GM19023 (cell line): ENCODE measurements around the gene EXOSC7.
A peak's percentile ranks its signal among the peaks of the same experiment; 100 is the strongest.
"Not testable (repeated sequence)": the region's sequence is repeated elsewhere in the genome, so short reads cannot be mapped to it uniquely, and the experiment has no call there.

Experiments used
- ATAC-seq: cut with Tn5 transposase; IDR thresholded peaks from one replicate; pipeline ENCODE4 v1.9.1; 2021; ENCODE audit warnings: mild to moderate bottlenecking, moderate library complexity; ENCODE audit not compliant: unreplicated experiment

Gene EXOSC7

GRCh38 chr3:44976002-44976815 lies at the start of gene EXOSC7, which contains the start of gene ZDHHC3:
Gene EXOSC7 (plus strand): TSS chr3:44976244. CDS start chr3:44976278, 34 bp downstream.
Gene ZDHHC3 (minus strand): TSS chr3:44976174. CDS start chr3:44959436, 16,738 bp downstream.
- ATAC-seq, result peak; percentile 84

GRCh38 chr3:44926921-44927320 lies 49.1 kb upstream of the EXOSC7 start:
- no peak for ATAC-seq

GRCh38 chr3:44927371-44927770 lies 48.7 kb upstream of the EXOSC7 start:
- no peak for ATAC-seq

GRCh38 chr3:44929782-44930181 lies 46.3 kb upstream of the EXOSC7 start:
- no peak for ATAC-seq

GRCh38 chr3:44930911-44931310 lies 45.1 kb upstream of the EXOSC7 start:
- no peak for ATAC-seq

GRCh38 chr3:44931791-44932190 lies 44.3 kb upstream of the EXOSC7 start:
- ATAC-seq, result no peak

GRCh38 chr3:44932271-44932670 lies 43.8 kb upstream of the EXOSC7 start:
- ATAC-seq, result no peak

- ATAC-seq, result no peak
These were observed 42.8 kb upstream of the EXOSC7 start for GRCh38 chr3:44932986-44933944.

- ATAC-seq, result no peak
These were observed 36.4 kb upstream of the EXOSC7 start for GRCh38 chr3:44939581-44940036.

- ATAC-seq, result no peak
These were observed 33.7 kb upstream of the EXOSC7 start for GRCh38 chr3:44942202-44942921.

- no peak for ATAC-seq
These were observed 27.8 kb upstream of the EXOSC7 start for GRCh38 chr3:44948239-44948638.

- not testable (repeated sequence) for ATAC-seq
These were observed 26.3 kb upstream of the EXOSC7 start for GRCh38 chr3:44949770-44950169.

GRCh38 chr3:44950275-44950734 lies 25.7 kb upstream of the EXOSC7 start:
- ATAC-seq, result no peak

- ATAC-seq, result no peak
These were observed 23.4 kb upstream of the EXOSC7 start for GRCh38 chr3:44952689-44953088.

GRCh38 chr3:44954304-44954703 lies 21.7 kb upstream of the EXOSC7 start:
- no peak for ATAC-seq

- ATAC-seq, result no peak
These were observed 21.1 kb upstream of the EXOSC7 start for GRCh38 chr3:44954962-44955361.

- ATAC-seq, result no peak
These were observed 20.1 kb upstream of the EXOSC7 start for GRCh38 chr3:44955917-44956316.

- no peak for ATAC-seq
These were observed 18.1 kb upstream of the EXOSC7 start for GRCh38 chr3:44957986-44958385.

GRCh38 chr3:44958386-44958785 lies 17.7 kb upstream of the EXOSC7 start:
- ATAC-seq, result no peak

- no peak for ATAC-seq
These were observed 15.5 kb upstream of the EXOSC7 start for GRCh38 chr3:44960387-44961026.
